NCI-H2196 (cell line): ENCODE results near the gene CTNNA3.

Source experiments
- DNase-seq: peaks from one replicate; lab custom pipeline; 2025; ENCODE audit not compliant: unreplicated experiment; lab: John Stamatoyannopoulos, UW

Gene CTNNA3

DNA sequence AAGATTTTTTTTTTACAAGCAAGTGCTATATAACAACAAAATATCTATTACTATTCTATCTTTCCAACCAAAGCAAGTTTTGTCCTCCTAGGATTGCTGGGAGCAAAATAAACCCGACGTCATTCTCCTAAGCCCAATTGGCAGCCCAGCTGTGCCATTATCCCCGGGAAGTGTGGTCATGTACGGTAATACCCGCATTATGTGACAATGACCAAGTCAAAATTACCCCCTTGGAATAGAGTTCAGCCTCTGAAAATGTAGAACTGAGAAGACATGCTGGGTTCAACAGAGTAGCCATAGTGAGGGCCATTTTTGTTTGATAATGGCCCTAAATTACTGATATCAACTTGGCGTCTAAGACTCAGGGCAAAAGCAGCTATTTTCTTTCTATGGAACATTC lies 554.7 kb downstream of the CTNNA3 start:
- no peak for DNase-seq

DNA sequence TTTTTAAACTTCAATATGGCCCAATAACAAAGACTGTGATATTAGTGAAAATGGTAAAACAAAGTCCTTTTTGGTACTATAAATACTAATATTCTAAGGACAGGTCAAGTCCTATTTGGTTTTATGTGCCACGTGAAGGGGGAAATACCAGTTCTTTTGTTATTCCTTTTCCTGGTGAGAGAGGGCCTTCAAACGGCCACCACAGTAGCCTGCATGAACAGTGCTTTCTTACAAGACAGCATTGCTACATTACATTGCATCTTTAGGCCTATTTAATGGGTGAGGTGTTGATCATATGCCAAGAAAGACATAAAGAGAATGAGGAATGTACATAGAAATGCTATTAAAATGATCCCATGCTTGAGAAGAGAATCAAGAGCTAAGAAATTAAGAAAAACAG lies 555.4 kb downstream of the CTNNA3 start:
- DNase-seq: no peak

DNA sequence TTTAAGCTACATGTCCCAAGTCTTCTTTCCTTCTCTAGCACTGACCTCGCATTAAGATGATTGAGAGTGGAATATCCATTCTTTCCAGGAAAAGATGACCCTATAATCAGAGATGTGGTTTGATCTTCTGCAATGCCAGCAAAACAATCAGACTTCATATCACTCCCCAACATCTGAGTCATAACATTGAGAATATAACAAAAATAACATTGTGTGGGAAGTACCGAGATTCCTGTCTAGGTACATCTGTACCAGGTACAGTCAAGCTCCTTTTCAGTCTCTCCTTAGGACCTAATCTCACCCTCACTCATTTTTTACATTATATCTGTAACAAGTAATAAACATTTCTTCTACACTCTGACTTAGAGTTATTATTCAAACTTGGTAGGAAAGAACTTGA lies 568.6 kb downstream of the CTNNA3 start:
- DNase-seq: no peak

DNA sequence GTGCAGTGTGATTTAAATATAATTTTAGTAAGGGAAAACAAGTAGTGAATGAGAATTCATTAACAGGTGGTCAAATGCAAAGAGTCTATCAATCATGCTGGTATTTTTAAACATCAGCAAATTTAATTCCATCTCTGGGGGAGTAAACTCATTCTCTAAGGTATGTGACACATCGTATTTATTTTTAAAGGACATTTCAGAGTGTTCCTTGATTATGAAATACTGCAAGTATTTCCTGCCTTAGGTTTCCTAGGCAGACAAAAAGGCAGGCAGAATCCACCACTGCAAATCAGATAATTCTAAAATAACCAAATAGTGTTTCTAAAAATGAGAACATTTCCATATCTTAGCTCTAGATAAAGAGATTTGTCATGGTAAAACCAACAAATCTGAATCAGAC lies 576.3 kb downstream of the CTNNA3 start:
- DNase-seq: no peak

DNA sequence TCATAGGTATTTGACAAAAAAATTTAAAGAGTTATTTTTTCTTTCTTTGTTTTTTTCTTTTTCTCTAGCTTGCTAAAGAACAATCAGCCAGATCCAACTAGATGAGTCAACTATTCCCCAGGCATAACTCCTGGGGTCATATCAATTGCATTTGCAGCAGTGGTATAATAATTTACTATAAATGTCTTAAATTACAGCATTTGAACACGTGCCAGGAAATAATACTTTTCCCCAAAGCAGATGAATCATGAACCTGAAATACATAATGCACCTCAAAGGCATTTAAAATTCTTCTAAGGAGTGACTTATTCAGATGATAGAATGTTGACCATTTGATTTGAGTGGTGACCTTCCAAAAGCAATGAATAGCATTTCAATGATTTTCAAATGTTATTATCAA lies 580.0 kb downstream of the CTNNA3 start:
- no peak for DNase-seq

DNA sequence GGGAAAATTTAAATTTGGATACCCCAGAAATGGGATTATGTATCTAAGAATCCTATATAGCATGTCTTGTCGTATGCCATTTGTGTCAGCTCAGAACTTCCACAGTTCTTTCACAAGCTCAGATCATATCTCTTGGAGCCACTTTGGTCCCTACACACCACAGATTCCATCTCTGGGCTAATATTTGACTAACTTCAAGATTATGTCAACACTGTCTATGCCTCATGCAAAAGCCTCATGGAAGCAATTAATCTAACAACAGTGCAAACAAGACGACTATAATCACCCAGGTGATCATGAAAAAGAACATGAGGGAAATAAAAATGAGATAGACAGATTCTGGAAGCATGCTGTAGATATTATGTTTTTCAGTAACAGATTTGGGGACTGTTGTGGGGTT lies 581.0 kb downstream of the CTNNA3 start:
- no peak for DNase-seq

DNA sequence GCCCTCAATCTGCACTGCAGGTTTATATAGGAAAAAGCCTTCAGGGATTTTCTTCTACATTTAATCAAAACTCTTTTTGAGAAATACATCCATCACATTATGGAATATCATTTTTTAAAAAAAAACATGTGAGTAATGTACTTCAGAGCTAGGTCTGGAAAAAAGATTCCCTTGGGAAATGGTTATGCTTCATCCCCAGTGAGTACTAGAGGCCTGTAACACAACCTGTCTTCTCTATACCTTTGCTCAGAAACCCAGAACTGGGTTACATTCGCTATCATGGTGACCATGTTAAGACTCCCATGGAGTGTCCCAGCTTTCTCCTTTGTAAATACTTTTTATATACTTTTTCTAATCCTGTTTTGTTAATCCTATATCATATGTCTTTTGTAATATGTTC lies 583.2 kb downstream of the CTNNA3 start:
- no peak for DNase-seq

DNA sequence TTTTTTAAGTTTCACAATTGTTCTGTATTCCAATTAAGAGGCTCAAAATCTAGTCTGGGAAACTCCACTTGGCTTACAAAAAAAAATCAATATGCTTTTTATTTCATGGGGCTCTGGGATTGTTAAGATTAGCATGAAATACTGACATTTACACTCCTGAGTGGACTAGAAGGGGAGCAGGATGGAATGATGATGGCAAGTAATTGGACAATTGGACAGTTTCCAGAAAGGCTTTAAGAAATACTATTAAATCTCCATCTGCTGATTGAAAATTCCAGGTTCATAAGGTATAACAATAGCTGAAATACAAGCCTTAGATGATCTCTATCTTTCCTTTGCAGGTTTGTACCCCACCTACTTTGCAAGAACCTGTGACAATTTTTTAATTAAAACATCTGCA lies 585.7 kb downstream of the CTNNA3 start:
- no peak for DNase-seq

DNA sequence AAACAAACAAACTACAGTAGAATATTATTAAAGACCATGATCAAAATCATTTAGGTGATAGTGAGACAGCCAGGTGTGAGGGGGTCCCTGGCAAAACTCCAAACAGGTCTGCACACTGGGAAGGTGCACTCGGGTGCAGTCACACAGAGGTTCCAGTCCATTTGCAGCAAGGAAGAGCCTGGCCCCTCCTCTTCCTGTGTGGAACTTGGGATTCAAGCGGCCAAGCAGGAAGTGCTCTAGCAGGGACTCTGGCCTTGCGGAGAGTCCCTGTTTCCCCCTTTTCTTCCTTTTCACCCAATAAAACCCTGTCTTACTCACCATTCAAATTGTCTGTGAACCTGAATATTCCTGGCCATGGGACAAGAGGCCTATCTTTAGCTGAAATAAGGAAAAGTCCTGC lies 588.3 kb downstream of the CTNNA3 start:
- DNase-seq: no peak

DNA sequence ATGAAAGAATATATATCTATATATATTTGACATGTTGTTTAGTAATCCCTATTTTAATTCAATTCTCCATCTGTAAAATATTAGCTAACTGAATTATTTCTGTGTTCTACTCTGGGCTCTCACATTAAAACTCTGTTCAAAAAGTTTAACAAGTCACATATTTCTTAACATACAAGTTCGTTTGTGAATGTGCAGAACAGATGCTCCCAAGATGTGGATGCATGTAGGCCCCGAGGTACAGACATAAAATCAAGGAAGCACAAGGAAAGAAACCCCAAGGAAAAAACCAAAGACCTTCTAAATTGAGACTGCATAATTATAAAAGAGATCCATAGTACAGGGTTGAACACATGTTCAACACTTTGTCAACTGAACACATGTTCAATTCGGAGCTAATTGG lies 595.0 kb downstream of the CTNNA3 start:
- no peak for DNase-seq

DNA sequence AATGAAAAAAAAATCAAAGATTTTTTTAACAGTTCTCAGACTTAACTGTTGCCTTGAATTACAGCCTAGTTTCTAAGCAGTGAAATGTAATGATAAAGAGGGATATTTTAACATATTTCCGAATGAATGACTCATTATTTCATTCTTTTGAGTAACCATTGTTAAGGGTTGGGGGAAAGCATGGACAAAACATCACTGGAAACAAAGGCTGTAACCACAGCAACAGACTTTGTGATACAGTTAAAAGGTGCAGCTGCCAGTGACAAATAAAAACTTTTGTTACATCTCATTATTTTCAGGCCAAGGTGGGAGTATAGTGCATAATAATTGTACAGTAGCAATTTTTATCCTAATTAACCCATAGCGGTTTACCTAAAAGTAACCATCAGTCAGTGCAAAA lies 597.5 kb downstream of the CTNNA3 start:
- DNase-seq: no peak

DNA sequence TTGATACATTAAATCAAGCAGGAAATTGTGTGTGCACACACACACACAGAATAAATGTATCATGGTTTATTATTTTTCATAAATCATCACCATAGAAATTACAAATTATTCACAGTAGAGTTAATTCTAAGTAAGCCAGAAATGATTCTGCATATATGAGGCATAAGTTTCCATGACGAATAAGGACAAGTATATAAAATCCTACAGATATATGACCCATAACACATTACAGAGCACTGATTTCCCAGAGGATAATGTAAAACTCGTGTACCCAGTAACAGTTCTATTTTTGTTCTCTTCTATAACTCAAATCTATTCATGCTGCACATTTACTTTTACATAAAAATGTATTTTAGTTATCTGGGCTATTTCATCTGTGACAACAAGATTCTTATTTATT lies 600.5 kb downstream of the CTNNA3 start:
- no peak for DNase-seq

DNA sequence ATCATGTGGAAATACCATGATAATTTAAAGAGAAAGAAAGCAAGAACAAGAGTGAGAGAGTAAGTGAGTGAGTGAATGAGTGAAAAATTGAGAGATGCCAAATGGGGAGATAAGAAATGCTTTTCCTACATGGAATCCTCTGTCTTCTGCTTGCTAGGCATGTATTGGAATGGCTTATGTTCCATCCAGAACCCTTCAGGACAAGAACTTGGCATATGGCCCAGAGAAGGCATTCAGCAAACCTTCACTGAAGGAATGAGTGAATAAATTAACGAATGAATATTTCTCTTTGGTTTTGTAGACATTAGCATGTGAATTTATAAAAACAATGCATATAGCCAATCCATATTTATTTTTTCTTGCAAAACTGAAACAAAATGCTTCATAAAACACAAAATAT lies 608.0 kb downstream of the CTNNA3 start:
- no peak for DNase-seq

DNA sequence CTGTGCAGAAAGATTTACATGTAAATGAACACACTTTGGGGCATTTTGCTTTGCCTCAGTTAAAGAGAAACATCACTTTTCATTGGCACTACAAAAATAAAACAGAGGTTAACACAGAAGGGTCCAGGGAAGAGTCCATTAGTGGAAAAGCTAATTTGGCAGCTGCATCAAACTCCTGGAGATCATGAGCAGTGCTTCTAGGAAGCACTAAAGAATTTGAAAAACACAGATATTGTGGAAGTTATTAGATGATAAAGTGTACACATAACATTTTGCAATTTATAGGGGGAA lies 608.9 kb downstream of the CTNNA3 start:
- no peak for DNase-seq

DNA sequence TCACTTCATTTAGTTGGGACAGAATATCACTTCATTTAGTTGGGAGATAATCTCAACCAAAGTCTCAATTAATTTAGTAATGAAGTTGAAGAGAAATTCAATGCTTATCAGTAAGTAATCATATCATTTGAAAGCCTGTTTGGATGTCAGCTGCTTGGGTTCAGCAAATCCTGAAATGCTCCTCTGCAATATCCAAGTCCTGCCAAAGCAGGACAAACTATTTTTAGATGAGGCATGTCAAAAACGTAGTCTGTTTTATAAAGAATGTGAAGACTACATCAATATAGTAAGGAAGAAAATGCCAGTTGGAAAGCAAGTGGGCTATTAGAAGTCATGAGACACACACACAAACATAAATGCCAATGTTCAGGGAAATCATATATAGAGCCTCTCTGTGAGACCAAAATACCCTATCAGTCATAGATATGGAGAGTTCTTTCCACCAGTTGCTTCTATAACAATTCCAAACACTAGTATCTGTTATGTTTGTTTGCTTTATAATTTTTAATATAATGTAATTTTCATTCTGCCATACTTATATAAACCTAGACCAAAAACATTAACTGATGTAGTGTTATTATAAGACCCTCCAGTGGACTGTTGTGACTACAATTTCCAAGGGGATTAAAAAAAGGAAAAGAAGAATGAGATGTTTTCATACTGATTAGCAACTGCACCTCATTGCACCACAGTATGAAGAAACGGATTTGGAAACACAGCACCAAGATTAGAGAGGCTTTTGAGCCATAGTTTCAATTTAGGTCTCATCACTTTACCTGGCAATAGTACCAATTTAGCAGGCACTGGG lies 609.5 kb downstream of the CTNNA3 start:
- DNase-seq: no peak

DNA sequence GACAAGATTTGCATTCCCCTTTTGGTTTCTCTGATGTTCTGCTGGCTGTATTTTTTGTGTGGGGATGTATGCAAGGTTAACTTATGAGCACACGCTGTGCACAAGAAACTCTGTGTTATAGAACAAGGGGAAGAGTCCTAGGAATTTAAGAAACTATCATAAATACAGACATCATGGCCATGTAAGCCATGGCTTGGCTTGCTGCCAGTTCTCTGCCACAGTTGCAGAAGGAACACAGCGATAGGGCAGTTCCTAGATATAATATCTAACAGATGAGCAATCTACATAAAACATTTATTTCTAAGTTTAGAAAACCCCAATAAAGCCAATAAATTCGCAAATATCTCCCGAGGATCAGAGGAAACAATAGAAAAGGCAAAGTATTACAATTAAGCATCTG lies 616.9 kb downstream of the CTNNA3 start:
- peak; percentile 0 for DNase-seq

DNA sequence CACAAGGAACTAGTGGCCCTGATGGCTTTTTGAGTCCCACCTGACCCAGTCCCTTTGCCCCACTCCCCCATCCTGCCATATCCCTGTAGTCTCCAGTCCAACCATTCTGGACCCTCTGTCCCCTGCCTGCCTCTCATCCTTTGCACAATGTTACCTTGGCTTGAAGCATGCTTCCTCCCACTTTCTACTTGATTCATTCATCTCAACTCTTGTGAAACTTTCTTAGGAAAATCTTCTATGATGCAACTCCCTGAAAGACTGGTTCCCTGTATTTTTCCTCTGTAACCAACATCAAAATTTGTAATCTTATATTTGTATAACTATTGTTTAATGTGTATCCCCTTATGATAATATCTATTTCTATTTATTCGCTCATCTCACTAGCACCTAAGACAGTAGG lies 618.6 kb downstream of the CTNNA3 start:
- no peak for DNase-seq

DNA sequence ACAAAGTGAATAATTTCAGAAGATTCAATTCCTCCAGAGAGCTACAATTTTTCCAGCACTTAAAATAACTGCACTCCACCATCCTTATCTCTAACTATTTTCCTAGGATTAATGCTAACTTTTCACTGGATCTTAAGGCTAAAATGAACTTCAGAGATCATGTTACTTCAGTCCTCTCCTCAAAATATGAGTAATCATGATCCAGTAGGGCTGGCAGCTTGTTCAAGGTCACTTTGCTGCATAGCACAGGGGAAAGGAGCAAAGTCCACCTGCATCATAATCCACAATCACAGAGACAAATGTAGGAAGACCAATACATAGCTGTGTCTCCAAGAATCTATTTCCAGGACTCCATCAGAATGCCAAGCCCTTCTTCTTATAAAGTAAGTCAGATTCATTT lies 619.9 kb downstream of the CTNNA3 start:
- DNase-seq: no peak

DNA sequence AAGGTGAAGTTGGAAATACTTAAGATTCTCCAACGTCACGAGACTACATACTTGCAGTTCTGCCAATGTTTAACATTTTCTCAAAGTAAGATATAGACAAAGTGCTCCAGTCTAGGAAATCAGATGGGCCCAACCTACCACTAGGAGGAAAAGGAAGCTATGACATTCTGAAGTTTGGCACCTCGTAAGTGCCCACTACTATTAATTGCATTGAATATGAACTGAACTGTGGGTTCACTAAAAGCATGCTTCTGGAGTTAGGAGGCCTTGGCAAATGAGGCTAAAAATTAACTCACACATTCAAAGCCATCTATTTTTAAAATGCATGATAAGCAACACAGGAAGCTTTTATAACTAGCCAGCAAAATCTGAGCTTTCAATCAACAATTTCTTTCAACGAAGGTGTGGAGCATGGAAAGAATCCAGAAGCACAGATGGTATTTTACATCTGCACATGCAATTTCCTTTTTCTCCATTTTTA lies 620.5 kb downstream of the CTNNA3 start:
- no peak for DNase-seq

DNA sequence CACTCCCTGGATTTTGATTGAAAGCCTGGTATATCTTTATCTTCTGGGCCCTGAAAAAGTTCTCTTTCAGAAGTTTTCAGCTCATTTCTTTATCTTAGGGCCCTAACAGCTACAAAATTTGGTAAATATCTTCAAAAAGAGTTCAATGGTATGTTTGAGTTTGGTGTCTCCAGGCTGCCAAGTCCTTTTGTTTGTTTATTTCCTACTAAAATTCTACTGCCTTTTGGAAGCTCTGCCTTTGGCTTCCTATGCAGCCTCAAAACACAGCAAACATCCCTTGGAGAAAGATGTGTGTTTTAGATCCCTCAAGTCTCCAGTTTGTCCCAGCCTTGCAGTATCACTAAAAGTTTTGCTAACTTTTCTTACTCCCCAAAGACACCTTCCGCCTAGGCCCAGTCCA lies 623.3 kb downstream of the CTNNA3 start:
- DNase-seq: no peak

DNA sequence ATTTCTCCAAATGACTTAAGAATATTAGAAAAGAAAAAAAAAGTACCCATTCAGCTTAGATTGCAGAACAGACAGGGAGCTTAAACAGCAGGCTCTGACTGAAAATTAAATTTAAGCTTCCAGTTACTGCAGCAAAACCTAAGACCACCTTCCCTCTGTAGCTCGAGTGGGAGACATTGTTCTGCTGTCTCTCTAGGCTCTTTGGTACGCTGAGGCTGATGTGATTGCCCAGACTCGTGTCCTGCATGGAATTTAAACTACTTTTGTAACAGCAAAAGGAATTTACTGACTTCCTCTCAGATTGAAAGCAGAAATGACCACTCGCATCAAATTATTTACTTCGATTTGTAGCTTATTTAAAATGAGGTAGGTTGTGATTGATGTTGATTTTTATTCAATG lies 645.6 kb downstream of the CTNNA3 start:
- DNase-seq: no peak

DNA sequence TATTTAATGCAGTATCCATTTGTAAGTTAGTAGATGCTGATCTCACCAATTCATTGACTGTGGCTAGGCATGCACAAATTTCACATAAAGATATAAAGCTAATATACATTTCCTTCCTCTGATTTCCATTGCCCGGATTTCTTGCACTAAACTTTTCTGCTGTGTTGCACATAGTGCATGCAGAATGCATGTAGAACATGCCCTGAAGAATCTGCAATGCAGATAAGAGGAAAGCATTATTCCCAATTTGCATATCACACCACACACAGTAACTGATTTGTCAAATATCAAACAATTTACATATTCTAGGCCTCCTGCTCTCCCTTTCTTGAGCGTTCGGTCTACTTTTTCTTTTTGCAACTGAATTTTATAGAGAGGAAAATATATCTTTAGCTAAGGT lies 646.0 kb downstream of the CTNNA3 start:
- no peak for DNase-seq

DNA sequence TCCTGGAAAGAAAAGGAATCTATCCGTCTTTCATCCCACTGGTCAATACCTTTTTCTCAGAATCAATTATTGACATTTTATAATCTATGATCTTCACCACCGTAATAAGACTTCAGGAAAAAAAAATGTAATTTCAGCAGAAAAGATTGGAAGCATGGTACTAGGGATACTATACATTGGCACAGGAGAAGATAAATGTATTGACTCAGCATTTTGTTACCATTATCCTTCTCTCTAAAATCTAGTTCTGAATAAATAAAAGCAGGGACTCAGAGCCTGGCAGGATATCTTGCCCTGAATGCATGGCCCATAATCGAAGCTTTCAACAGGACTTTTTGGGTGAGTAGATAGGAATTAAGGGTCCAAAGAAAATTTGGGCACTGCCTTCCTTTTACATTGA lies 649.5 kb downstream of the CTNNA3 start:
- no peak for DNase-seq

DNA sequence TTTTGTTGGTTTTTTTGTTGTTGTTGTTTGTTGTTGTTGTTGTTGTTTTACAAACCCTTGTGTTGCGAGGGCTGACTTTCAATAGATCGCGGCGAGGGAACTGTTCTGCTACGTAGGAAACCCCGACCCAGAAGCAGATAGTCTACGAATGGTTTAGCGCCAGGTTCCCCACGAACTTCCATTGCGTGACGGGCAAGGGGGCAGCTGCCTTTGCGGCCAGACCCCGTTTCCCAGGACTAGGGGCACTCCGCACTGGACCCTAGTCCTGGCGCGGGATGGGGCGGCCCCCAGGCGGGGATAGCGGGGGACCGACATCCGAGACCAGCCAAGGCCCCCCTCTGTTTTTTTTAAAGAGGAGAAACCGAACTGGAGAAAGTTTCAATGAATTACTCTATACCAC lies 650.6 kb downstream of the CTNNA3 start:
- no peak for DNase-seq
